ENCODE data around the gene ACO2.

Gene ACO2

GRCh38 chr22:41532908-41533825, 64.2 kb downstream of the ACO2 start:
- peak; percentile 58 for TF ChIP-seq CTCF (IDR thresholded peaks at IDR 0.05; ENCODE audit: insufficient read depth, missing control alignments)
- no peak for FAIRE-seq
- no peak for DNase-seq (ENCODE audit: insufficient read length, low spot score)

- FAIRE-seq (no peak), DNase-seq (ENCODE audit: insufficient read length, low spot score) (no peak)
- no peak for TF ChIP-seq CTCF (IDR thresholded peaks at IDR 0.05; ENCODE audit: insufficient read depth, missing control alignments)
Measured at GRCh38 chr22:41534219-41534618, 65.3 kb downstream of the ACO2 start.

GRCh38 chr22:41535244-41535643, 66.3 kb downstream of the ACO2 start:
- TF ChIP-seq CTCF (IDR thresholded peaks at IDR 0.05; ENCODE audit: insufficient read depth, missing control alignments), result peak; percentile 20
- FAIRE-seq (no peak), DNase-seq (ENCODE audit: insufficient read length, low spot score) (no peak)

- TF ChIP-seq CTCF (IDR thresholded peaks at IDR 0.05; ENCODE audit: insufficient read depth, missing control alignments), result no peak
- no peak for FAIRE-seq
- no peak for DNase-seq (ENCODE audit: insufficient read length, low spot score)
Measured at GRCh38 chr22:41537203-41537602, 68.3 kb downstream of the ACO2 start.

- no peak for TF ChIP-seq CTCF (IDR thresholded peaks at IDR 0.05; ENCODE audit: insufficient read depth, missing control alignments)
- no peak for FAIRE-seq
- DNase-seq (ENCODE audit: insufficient read length, low spot score), result no peak
Measured at GRCh38 chr22:41538583-41538982, 69.7 kb downstream of the ACO2 start.

GRCh38 chr22:41539146-41540005, 70.5 kb downstream of the ACO2 start:
- TF ChIP-seq CTCF (IDR thresholded peaks at IDR 0.05; ENCODE audit: insufficient read depth, missing control alignments), result no peak
- DNase-seq (ENCODE audit: insufficient read length, low spot score) (no peak), FAIRE-seq (no peak)

All from D721Med (cell line).